Esophagus muscularis mucosa (tissue), 4 donors: ENCODE data around the gene CBL. TPM values are rescaled to one million over a fixed set of nuclear protein-coding genes. Genes with fewer than 3 reads are reported as not detected.

Experiments
- DNase-seq: peaks from one replicate; pipeline ENCODE4 v3.0.0-alpha.2; 2017; ENCODE audit errors: extremely low spot score
- H3K27ac ChIP-seq, 4 donors: fragments of 200-600 bp; sonication (generic); replicated peaks in 1 of 4; 1 replicate in 3 of 4; 2 replicates in 1 of 4; pipeline ENCODE4 v1.5.1; 2016 to 2019; ENCODE audit warnings: mild to moderate bottlenecking in 1 of 4
- H3K27me3 ChIP-seq, 4 donors: fragments of 200-600 bp; sonication (generic); one replicate each; pipeline versions ENCODE4 v1.5.1 to v1.6.0; 2016 to 2019
- H3K36me3 ChIP-seq, 4 donors: fragments of 200-600 bp; sonication (generic); one replicate each; pipeline ENCODE4 v1.5.1; 2016 to 2019
- H3K4me1 ChIP-seq, 4 donors: fragments of 200-600 bp; sonication (generic); one replicate each; pipeline ENCODE4 v1.5.1; 2016 to 2019
- H3K4me3 ChIP-seq, 4 donors: fragments of 200-600 bp; sonication (generic); 1 replicate in 2 of 4; 2 replicates in 2 of 4; pipeline ENCODE4 v1.5.1; 2016 to 2019; ENCODE audit warnings: mild to moderate bottlenecking in 4 of 4, moderate library complexity in 1 of 4
- H3K9me3 ChIP-seq, 4 donors: fragments of 200-600 bp; sonication (generic); 1 replicate in 3 of 4; 2 replicates in 1 of 4; pipeline ENCODE4 v1.5.1; 2016 to 2019
- EP300 ChIP-seq: sonication (generic); formaldehyde crosslinking; IDR thresholded peaks from one replicate; pipeline ENCODE4 v1.6.1; 2017; ENCODE audit warnings: antibody characterized with exemption
- POLR2A ChIP-seq: fragments of 450-650 bp; IDR thresholded peaks from one replicate; pipeline ENCODE4 v1.6.1; 2017; ENCODE audit warnings: antibody characterized with exemption, moderate library complexity, mild to moderate bottlenecking, low read depth
- POLR2AphosphoS5 ChIP-seq, 2 donors: sonication (generic); formaldehyde crosslinking; IDR thresholded peaks; one replicate each; pipeline ENCODE4 v1.6.1; 2017; ENCODE audit warnings: antibody characterized with exemption in 2 of 2
- WGBS: methylation state at CpG from one replicate; pipeline ENCODE4 v1.1.5; 2018; 5-methylcytosine and 5-hydroxymethylcytosine counted together
- intact Hi-C: fragments of 100-400 bp; cut with DNase I; formaldehyde crosslinking; loops from one replicate; pipeline ENCODE4 v1.15.1; 2023
- total RNA-seq, 4 donors: library from RNA; depleted of rRNA; stranded (reverse); fragments of >200 nt; gene quantifications; one replicate each; pipeline versions ENCODE4 v1.1.0 to v1.2.1, GENCODE V29; 2016
- TF ChIP-seq, protein P1 (sequence below), 3 experiments: fragments of 200-600 bp in 2 of 3; fragments of 450-650 bp in 1 of 3; sonication (generic) in 2 of 3; IDR thresholded peaks; one replicate each; pipeline ENCODE4 v1.5.1; 2017 to 2019; ENCODE audit warnings: antibody characterized with exemption in 3 of 3, mild to moderate bottlenecking in 2 of 3, moderate library complexity in 1 of 3

CBL gene
- total RNA-seq, 4 donors from 2014 or later = 20.7 to 27.7 (median 24.1) TPM

DNA sequence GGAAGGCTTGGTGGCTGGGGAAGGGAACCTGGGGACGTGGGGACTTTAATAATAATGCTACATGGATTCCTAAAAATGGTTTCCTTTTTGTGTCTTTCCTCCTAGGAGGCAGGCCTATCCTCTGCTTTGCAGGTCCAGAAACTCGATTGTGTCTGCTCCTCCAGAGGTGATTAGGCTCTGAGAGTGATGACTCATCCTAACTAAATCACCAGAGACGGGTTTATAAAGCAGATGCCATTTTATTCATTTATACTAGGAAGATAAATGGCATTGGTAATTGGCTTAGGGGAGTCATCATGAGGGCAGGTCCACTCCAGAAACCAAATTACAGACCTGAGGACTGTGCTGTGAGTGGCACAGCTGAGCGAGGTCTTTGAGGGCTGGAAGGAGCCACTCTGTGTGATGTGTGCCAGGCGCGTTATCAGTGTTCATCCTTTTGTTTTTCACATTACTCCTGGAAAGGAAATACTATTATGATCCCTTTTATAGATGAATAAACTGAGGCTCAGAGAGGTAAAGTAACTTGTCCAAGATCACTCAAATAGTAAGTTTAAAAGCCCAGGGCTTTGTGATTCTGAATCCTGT, 30.6 kb upstream of the CBL start:
- WGBS = 58% methylated on average over 6 of the region's 6 CpGs
- H3K27ac ChIP-seq = no peak overlapping the region
- H3K36me3 ChIP-seq = peaks cover 24 to 81% (median 56%) of the 10 kb centered on the region in 4 donors
- no peaks in the 10 kb centered on the region for H3K27me3 ChIP-seq
- TF ChIP-seq, protein P1, sequence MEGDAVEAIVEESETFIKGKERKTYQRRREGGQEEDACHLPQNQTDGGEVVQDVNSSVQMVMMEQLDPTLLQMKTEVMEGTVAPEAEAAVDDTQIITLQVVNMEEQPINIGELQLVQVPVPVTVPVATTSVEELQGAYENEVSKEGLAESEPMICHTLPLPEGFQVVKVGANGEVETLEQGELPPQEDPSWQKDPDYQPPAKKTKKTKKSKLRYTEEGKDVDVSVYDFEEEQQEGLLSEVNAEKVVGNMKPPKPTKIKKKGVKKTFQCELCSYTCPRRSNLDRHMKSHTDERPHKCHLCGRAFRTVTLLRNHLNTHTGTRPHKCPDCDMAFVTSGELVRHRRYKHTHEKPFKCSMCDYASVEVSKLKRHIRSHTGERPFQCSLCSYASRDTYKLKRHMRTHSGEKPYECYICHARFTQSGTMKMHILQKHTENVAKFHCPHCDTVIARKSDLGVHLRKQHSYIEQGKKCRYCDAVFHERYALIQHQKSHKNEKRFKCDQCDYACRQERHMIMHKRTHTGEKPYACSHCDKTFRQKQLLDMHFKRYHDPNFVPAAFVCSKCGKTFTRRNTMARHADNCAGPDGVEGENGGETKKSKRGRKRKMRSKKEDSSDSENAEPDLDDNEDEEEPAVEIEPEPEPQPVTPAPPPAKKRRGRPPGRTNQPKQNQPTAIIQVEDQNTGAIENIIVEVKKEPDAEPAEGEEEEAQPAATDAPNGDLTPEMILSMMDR (IDR thresholded peaks at IDR 0.05) = no peak
- TF ChIP-seq POLR2AphosphoS5 (IDR thresholded peaks at IDR 0.05) (no peak), EP300 (no peak), POLR2A (no peak)
- no peak for DNase-seq
- intact Hi-C loops = no loop called here
- H3K9me3 ChIP-seq = no peaks in the 10 kb centered on the region
- peaks cover 0 to 16% (median 4%) of the 10 kb centered on the region in 4 donors for H3K4me1 ChIP-seq
- H3K4me3 ChIP-seq = no peak overlapping the region

DNA sequence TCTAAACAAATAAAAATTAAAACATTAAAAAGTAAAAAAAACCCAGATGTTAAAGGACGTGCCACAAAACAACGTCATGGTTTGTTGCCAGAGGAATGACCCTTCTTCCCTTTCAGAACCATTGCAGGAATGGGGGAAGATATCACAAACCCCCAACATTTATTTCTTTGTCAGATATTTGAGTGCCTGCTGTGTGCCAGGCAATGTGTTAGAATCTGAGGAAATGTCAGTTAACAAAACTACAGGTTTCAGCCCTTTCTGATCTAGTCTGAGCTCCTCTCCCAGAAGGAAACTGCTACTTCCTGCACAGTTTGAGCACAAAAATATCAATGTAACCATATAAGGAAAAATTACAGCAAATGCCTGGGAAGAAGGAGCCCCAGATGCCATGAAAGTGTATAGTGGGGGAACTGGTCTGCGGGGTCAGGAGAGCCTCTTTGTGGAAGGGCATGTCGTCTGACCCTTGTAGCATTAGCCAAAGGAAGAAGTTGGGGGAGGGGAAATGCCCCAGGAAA, 27.9 kb upstream of the CBL start:
- no peak overlapping the region for H3K4me3 ChIP-seq
- DNase-seq = no peak
- intact Hi-C loops = no loop called here
- peaks cover 27 to 90% (median 76%) of the 10 kb centered on the region in 4 donors for H3K36me3 ChIP-seq
- H3K27ac ChIP-seq = no peak overlapping the region
- 57% methylated on average over 4 of the region's 4 CpGs for WGBS
- peaks cover 0 to 16% (median 4%) of the 10 kb centered on the region in 4 donors for H3K4me1 ChIP-seq
- no peaks in the 10 kb centered on the region for H3K9me3 ChIP-seq
- TF ChIP-seq, protein P1 (IDR thresholded peaks at IDR 0.05) = no peak
- no peak for TF ChIP-seq EP300
- no peaks in the 10 kb centered on the region for H3K27me3 ChIP-seq

DNA sequence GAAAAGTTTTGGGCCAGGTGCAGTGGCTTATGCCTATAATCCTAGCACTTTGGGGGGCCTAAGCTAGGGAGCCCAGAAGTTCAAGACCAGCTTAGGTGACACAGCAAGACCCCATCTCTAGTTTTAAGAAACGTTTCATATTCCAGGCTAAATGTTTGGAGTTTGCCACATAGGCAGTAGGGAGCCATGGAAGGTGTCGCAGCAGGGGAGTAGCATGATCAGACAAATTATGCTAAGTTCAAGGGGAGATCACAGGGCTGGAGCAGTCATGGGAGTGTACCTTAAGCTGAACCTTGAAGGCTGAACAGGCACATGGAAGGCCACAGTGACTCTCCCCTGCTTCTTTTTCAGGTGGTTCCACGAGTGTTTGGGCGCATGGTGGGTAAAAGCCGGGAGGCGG, 26.8 kb upstream of the CBL start:
- Histone ChIP-seq H3K36me3 (peaks cover 16 to 88% (median 71%) of the 10 kb centered on the region in 4 donors), H3K27ac (no peak overlapping the region), H3K9me3 (no peaks in the 10 kb centered on the region), H3K4me3 (no peak overlapping the region), H3K4me1 (peaks cover 0 to 16% (median 4%) of the 10 kb centered on the region in 4 donors), H3K27me3 (no peaks in the 10 kb centered on the region)
- 96% methylated on average over 6 of the region's 6 CpGs for WGBS
- intact Hi-C loops = no loop called here
- no peak for DNase-seq
- TF ChIP-seq POLR2AphosphoS5 (IDR thresholded peaks at IDR 0.05) (no peak), EP300 (no peak), POLR2A (no peak)
- TF ChIP-seq, protein P1 (IDR thresholded peaks at IDR 0.05) = no peak

DNA sequence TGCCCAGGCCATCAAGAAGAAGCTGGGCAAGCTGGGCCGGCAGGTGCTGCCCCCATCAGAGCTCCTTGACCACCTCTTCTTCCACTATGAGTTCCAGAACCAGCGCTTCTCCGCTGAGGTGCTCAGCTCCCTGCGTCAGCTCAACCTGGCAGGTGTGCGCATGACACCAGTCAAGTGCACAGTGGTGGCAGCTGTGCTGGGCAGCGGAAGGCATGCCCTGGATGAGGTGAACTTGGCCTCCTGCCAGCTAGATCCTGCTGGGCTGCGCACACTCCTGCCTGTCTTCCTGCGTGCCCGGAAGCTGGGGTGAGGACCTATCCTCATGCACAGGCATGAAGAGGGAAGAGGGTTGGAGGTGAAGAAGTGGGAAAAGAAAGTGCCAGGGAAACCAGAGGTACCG, 26.2 kb upstream of the CBL start:
- Histone ChIP-seq H3K27me3 (no peaks in the 10 kb centered on the region), H3K36me3 (peaks cover 9 to 82% (median 65%) of the 10 kb centered on the region in 4 donors), H3K4me1 (peaks cover 0 to 16% (median 4%) of the 10 kb centered on the region in 4 donors), H3K9me3 (no peaks in the 10 kb centered on the region), H3K27ac (no peak overlapping the region), H3K4me3 (no peak overlapping the region)
- TF ChIP-seq POLR2AphosphoS5 (IDR thresholded peaks at IDR 0.05) (no peak), EP300 (no peak), POLR2A (no peak)
- TF ChIP-seq, protein P1 (IDR thresholded peaks at IDR 0.05) = no peak
- 85% methylated on average over 8 of the region's 10 CpGs for WGBS
- DNase-seq = no peak
- intact Hi-C loops = no loop called here
